ENCODE data around the gene JCHAIN.
"Not testable (repeated sequence)": the region's sequence is repeated elsewhere in the genome, so short reads cannot be mapped to it uniquely, and the experiment has no call there.

DNA sequence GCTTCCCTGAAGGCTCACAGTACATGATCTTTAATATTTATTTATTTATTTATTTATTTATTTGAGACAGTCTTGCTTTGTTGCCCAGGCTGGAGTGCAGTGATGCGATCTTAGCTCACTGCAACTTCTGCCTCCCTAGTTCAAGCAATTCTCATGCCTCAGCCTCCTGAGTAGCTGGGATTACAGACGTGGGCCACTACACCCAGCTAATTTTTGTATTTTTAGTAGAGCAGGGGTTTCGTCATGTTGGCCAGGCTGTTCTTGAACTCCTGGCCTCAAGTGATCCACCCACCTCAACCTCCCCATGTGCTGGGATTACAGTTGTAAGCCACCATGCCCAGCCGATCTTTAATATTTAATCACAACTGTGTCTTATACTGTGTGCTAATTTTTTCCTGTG is 15.6 kb downstream of the JCHAIN start:
- TF ChIP-seq, protein P1, sequence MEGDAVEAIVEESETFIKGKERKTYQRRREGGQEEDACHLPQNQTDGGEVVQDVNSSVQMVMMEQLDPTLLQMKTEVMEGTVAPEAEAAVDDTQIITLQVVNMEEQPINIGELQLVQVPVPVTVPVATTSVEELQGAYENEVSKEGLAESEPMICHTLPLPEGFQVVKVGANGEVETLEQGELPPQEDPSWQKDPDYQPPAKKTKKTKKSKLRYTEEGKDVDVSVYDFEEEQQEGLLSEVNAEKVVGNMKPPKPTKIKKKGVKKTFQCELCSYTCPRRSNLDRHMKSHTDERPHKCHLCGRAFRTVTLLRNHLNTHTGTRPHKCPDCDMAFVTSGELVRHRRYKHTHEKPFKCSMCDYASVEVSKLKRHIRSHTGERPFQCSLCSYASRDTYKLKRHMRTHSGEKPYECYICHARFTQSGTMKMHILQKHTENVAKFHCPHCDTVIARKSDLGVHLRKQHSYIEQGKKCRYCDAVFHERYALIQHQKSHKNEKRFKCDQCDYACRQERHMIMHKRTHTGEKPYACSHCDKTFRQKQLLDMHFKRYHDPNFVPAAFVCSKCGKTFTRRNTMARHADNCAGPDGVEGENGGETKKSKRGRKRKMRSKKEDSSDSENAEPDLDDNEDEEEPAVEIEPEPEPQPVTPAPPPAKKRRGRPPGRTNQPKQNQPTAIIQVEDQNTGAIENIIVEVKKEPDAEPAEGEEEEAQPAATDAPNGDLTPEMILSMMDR (IDR thresholded peaks at IDR 0.05; ENCODE audit: control extremely low read depth in 1 of 3, insufficient read depth in 1 of 3, low read depth in 1 of 3, low read length in 3 of 3) = not testable (repeated sequence)
- not testable (repeated sequence) for TF ChIP-seq GABPA (IDR thresholded peaks at IDR 0.05; ENCODE audit: borderline replicate concordance, insufficient read depth, low read length); RNF2 (IDR thresholded peaks at IDR 0.05; ENCODE audit: borderline replicate concordance, low read depth, low read length, missing control alignments, poor library complexity, severe bottlenecking); CHD2 (IDR thresholded peaks at IDR 0.05; ENCODE audit: low read length); SIN3A (conservative IDR thresholded peaks at IDR 0.05 in 1 of 2, IDR thresholded peaks at IDR 0.05 in 1 of 2; ENCODE audit: low read depth in 1 of 2, low read length in 2 of 2); EZH2 (IDR thresholded peaks at IDR 0.05; ENCODE audit: low read depth, low read length, severe bottlenecking); ZNF274 (IDR thresholded peaks at IDR 0.05; ENCODE audit: borderline replicate concordance, extremely low read depth, low read length); MAFK (IDR thresholded peaks at IDR 0.05; ENCODE audit: low read depth, low read length); TAF1 (IDR thresholded peaks at IDR 0.05; ENCODE audit: low read depth, low read length)

All from H1 (cell line).